ENCODE measurements around the gene ADAMTS1.

ADAMTS1 gene

GRCh38 chr21:26813426-26813998 lies 31.7 kb downstream of the ADAMTS1 start:
- no peak for DNase-seq (ENCODE audit: low read depth in 3 of 3, low spot score in 1 of 3)

DNA sequence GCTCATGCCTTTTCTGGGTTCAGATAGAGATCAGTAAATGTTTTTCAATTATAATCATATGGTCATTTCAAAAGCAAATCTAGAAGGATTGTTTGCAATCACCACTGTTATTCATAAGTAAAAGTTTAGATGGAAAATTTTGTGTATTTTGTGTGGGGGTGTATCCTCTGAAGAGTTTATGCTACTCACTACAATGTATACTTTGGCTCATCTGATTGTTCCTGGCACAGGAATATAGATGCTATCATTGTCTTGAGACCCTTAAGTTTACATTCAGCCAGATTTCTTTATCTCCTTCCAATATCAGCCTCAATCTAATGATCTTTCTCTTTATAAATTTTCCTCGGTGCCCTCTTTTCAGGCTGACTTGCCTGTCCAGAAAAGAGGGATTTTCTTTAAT lies 33.0 kb downstream of the ADAMTS1 start:
- DNase-seq (ENCODE audit: low read depth in 3 of 3, low spot score in 1 of 3) = no peak

GRCh38 chr21:26811482-26811881 lies 33.7 kb downstream of the ADAMTS1 start:
- no peak for DNase-seq (ENCODE audit: low read depth in 3 of 3, low spot score in 1 of 3)

- no peak for DNase-seq (ENCODE audit: low read depth in 3 of 3, low spot score in 1 of 3)
These were observed 34.4 kb downstream of the ADAMTS1 start for GRCh38 chr21:26810676-26811415.

- no peak for DNase-seq (ENCODE audit: low read depth in 3 of 3, low spot score in 1 of 3)
These were observed 34.9 kb downstream of the ADAMTS1 start for GRCh38 chr21:26810266-26810665.

GRCh38 chr21:26809745-26810144 lies 35.5 kb downstream of the ADAMTS1 start:
- no peak for DNase-seq (ENCODE audit: low read depth in 3 of 3, low spot score in 1 of 3)

GRCh38 chr21:26806801-26807295 lies 38.4 kb downstream of the ADAMTS1 start:
- DNase-seq (ENCODE audit: low read depth in 3 of 3, low spot score in 1 of 3) = no peak

DNA sequence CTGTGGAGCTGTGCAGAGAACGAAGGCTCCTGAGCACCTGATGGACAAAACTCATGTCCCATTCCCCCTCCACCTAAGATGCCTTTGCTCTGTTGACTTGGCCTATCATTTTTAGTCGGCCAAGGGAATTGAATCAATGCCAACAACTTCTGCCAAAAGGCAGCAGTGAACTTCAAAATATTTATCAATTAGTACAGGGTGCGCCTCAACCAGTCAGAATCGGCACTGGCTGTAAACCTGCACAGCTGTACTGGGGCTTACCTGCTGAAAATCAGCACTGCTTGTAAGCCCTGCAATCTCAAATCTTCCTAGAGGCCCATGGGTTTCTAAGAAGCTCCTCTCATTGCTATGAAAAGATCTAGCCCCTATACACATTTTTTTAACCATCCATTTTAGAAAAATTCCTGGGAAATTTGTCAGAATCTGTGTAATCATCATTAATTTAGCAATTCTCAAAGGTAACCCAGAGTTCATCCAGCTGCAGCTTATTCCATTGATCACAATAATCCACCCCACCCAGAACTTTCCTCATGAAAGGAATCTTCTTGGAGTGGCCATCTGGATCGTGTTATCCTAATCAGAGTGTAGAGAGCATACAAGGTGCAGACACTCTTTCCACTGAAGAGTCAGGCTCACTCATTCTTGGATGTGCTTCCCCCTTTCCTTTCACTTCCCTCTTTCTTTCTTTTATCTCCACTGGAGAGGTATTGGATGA lies 40.2 kb downstream of the ADAMTS1 start:
- DNase-seq (ENCODE audit: low read depth in 3 of 3, low spot score in 1 of 3) = no peak

DNA sequence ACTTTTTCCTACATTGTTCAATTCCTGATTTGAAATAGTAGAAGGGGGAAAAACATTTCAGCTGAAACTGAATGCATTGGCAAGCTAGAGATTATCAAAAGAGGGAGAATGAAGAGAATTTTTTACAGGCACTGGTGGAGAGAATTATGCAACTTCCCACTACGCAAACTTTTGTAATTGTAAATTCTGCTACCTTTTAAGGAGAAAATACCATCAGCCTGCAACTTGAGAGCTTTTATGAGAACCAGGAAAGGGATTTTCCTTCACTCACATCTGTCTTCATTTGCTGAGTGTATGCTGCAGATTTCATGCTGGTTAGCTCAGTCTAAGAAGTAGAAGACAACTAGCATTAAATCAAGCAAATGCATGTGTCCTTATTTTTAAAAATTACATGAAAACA lies 43.7 kb downstream of the ADAMTS1 start:
- DNase-seq (ENCODE audit: low read depth in 3 of 3, low spot score in 1 of 3) = no peak

- no peak for DNase-seq (ENCODE audit: low read depth in 3 of 3, low spot score in 1 of 3)
These were observed 44.2 kb downstream of the ADAMTS1 start for GRCh38 chr21:26800970-26801431.

GRCh38 chr21:26800455-26800854 lies 44.8 kb downstream of the ADAMTS1 start:
- no peak for DNase-seq (ENCODE audit: low read depth in 3 of 3, low spot score in 1 of 3)

DNA sequence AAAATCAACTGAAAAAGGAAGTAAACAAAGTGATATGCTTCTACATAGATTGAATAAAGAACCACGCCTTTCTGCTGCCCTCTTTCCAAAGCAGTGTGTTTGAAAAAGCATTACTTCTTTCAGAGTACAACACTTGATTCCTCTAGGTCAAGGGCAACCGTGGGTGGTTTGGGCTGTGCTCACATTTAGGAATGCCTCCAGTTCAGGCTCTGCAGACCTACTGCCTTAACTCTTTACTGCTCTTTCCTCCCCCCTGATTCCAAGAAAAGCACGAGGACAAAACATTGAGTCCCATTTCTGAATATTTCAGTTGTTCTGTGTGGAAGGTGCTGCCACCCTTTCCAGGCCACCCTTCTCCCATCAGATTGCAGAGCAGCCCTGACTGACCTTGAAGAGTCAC lies 45.2 kb downstream of the ADAMTS1 start:
- no peak for DNase-seq (ENCODE audit: low read depth in 3 of 3, low spot score in 1 of 3)

DNA sequence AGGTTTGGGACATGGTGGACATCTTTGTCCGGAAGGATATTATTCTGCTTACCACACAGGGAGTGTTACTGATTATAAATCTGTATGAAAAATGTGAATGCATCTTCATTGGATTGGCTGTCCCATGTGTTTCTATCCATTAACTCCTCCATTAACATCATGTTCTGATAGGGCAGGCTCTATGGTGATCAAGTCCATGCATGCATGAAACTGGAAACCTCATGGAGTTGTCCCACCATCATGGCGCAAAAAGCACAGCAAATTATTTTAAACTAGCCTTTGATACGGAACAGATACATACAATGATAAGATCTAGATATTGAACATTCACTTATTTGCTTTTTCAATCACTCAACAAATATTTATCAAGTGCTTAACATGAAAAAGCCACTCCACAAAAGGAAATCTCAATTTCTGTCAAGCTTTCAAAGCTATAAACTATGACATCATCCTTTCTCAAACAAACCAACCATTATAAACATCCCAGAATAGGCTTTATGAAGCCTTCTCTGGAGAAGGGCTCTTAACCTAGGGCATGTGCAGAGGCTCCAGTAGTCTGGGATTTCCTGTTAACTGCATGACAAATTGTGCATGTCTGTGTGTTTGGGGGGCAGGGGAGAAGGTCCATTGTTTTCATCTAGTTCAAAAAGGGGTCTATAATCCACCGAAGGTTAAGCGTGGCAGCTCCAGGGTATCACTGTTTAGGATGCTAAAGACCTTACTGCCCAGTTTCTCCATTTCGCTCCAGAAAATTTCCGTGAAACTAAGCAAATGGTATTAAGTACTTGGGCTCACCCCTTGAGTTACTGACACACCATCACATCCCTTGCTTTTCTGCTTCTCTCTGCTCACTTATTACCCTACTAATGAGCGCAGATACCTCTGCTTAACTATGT lies 46.1 kb downstream of the ADAMTS1 start:
- DNase-seq (ENCODE audit: low read depth in 3 of 3, low spot score in 1 of 3) = no peak

GRCh38 chr21:26797878-26798456 lies 47.2 kb downstream of the ADAMTS1 start:
- DNase-seq (ENCODE audit: low read depth in 3 of 3, low spot score in 1 of 3) = no peak

DNA sequence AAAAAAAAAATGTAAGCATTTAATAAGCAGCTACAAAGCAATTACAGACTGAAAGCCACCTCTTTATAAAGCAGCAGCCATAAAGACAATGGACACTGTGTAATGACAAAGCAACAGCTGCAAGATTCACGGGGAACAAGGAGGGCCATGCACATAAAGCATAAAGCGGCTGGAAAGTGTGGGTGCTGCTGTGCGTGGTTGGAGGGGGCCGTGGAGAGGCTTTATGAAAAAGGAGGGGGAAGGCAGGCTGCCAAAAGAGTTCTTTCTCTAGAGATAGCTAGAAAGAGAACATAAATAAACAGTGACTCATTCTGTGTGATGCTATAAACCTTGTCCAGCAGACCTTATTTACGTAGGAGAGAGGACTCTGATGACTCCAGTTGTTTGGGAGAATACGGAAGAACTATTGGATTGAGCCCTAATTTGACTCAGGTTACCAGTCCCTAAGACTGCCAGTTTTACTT lies 49.3 kb downstream of the ADAMTS1 start:
- no peak for DNase-seq (ENCODE audit: low read depth in 3 of 3, low spot score in 1 of 3)

- DNase-seq (ENCODE audit: low read depth in 3 of 3, low spot score in 1 of 3) = no peak
These were observed 49.8 kb downstream of the ADAMTS1 start for GRCh38 chr21:26795412-26795805.

DNA sequence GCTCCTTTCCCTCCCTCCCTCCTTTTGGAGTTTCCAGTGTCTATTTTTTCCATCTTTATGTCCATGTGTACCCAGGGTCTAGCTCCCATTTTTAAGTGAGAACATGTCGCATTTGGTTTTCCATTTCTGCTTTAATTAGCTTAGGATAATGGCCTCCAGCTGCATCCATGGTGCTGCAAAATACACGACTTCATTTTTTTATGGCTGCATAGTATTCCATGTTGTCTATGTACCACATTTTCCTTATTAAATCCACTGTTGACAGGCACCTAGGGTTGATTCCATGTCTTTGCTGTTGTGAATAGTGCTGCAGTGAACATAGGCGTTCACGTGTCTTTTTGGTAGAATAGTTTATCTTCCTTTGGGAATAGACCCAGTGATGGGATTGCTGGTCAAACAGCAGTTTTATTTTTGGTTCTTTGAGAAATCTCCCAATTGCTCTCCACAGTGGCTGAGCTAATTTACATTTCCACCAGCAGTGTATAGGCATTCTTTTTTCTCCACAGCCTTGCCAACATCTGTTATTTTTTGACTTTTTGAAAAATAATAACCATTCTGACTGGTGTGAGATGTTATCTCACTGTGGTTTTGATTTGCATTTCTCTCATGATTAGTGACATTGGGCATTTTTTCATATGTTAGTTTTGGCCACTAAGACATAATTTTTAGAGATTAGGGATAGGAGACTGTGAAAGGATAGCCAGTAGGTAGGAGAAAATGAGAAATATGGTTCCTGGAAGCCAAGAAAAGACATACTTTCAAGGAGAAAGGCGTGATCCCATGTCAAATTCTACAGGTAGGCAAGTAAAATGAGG lies 50.4 kb downstream of the ADAMTS1 start:
- DNase-seq (ENCODE audit: low read depth in 3 of 3, low spot score in 1 of 3) = no peak

- DNase-seq (ENCODE audit: low read depth in 3 of 3, low spot score in 1 of 3) = no peak
These were observed 54.9 kb downstream of the ADAMTS1 start for GRCh38 chr21:26790296-26790695.

GRCh38 chr21:26788790-26789189 lies 56.4 kb downstream of the ADAMTS1 start:
- DNase-seq (ENCODE audit: low read depth in 3 of 3, low spot score in 1 of 3) = no peak

Measured in stimulated activated CD4-positive, alpha-beta T cell treated with anti-CD3 and anti-CD28 coated beads, TNF-alpha, amount 100 ng/mL, for 1 hour (primary cell).